Thyroid gland (tissue), 4 donors: Measurements from ENCODE around the gene CFC1B.
"Not testable (repeated sequence)": the region's sequence is repeated elsewhere in the genome, so short reads cannot be mapped to it uniquely, and the experiment has no call there.

Experiments
- POLR2A ChIP-seq, 2 donors: fragments of 450-650 bp; IDR thresholded peaks; one replicate each; pipeline ENCODE4 v1.6.1; 2017; ENCODE audit warnings: antibody characterized with exemption in 2 of 2, mild to moderate bottlenecking in 2 of 2, moderate library complexity in 1 of 2
- TF ChIP-seq, protein P1 (sequence below), 6 experiments: fragments of 200-600 bp in 3 of 6; fragments of 450-650 bp in 3 of 6; sonication (generic) in 3 of 6; IDR thresholded peaks; one replicate each; pipeline ENCODE4 v1.5.1; 2016 to 2019; ENCODE audit warnings: antibody characterized with exemption in 6 of 6, mild to moderate bottlenecking in 2 of 6, inconsistent platforms in 1 of 6, moderate library complexity in 1 of 6

DNA sequence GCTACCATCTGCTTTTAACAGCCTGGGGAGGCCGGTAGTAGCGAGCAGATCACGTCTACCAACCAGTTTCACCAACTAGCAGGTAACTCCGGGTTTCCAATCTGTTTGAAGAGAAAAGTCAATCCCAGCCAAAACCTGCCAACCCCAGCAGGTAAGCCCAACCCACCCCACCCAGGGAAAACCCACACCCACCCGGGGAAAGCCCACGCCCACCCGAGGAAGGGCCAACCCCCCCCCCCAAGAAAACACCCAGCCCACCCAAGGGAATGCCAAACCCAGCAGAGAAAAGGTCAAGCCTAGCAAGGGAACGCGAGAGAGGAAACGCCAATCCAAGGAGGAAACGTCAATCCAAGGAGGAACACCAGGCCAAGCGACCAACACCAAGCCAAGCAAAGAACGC is 11.8 kb upstream of the CFC1B start, which contains the start of gene POTEI:
- TF ChIP-seq, protein P1, sequence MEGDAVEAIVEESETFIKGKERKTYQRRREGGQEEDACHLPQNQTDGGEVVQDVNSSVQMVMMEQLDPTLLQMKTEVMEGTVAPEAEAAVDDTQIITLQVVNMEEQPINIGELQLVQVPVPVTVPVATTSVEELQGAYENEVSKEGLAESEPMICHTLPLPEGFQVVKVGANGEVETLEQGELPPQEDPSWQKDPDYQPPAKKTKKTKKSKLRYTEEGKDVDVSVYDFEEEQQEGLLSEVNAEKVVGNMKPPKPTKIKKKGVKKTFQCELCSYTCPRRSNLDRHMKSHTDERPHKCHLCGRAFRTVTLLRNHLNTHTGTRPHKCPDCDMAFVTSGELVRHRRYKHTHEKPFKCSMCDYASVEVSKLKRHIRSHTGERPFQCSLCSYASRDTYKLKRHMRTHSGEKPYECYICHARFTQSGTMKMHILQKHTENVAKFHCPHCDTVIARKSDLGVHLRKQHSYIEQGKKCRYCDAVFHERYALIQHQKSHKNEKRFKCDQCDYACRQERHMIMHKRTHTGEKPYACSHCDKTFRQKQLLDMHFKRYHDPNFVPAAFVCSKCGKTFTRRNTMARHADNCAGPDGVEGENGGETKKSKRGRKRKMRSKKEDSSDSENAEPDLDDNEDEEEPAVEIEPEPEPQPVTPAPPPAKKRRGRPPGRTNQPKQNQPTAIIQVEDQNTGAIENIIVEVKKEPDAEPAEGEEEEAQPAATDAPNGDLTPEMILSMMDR (IDR thresholded peaks at IDR 0.05): not testable (repeated sequence)
- TF ChIP-seq POLR2A (IDR thresholded peaks at IDR 0.05): not testable (repeated sequence)
